NCI-H1048 (cell line): ENCODE data around the gene ELOB.

Experiments used
- DNase-seq: peaks from one replicate; lab custom pipeline; 2025; lab: John Stamatoyannopoulos, UW

ELOB gene

DNA sequence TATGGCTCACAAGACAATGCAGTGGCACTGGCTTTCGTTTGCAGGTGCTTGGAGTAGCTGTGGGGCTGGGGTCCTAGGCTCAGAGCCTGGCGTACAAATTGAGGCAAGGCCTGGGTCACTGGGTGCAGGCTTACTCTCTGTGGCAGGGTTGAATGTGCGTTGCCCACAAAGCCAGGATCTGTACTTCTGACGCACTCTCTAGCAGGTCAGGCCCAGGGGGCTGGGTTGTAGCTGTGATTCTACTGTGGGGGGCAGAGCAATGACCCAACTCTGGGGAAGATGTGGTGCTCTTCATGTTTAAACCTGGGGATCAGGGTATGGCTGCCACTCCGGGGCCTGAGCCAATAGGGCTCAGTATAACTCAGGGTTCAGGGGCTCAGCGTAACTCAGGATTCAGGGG lies 33.6 kb upstream of the ELOB start:
- no peak for DNase-seq

GRCh38 chr16:2809149-2809760 lies 32.2 kb upstream of the ELOB start:
- DNase-seq: no peak

DNA sequence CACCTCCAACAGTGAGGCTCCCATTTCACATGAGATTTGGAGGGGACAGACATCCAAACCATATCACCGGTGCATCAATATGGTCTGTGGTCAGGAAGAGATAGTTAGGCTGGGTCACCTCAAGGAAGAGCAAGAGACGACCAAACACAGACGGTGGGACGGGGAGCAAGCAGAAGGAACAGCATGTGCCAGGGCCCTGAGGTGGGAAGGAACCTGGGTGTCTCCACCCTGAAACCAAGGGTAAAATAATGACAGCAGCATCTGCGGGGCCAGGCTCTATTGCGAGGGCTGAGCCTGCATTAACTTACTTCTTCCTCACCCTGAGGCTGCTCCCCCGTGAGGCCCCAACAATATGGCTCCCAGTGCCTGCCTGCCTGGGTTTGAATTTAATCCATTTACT lies 31.1 kb upstream of the ELOB start:
- DNase-seq: no peak

DNA sequence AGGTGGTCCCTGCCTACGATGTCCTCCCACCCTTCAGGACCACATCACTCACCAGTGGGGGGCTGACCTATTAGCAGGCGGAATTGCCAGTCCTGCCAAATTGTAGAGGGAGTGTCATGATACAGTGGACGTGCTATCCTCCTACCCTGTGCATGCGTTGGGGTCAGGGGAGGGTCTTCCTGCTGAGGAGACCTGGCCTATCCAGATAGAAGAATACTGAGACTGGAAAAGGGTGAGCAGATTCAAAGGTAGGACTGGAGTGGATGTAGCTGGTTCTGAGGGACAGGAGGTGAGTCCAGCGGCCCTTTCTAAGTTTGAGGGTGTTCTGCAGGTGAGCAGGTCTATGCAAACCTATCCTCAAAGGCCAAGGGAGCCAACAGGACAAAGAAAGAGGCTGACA lies 29.2 kb upstream of the ELOB start:
- DNase-seq: no peak

- DNase-seq: no peak
Measured at GRCh38 chr16:2804728-2805127, 27.6 kb upstream of the ELOB start.

GRCh38 chr16:2803545-2804195 lies 26.6 kb upstream of the ELOB start:
- DNase-seq: no peak

DNA sequence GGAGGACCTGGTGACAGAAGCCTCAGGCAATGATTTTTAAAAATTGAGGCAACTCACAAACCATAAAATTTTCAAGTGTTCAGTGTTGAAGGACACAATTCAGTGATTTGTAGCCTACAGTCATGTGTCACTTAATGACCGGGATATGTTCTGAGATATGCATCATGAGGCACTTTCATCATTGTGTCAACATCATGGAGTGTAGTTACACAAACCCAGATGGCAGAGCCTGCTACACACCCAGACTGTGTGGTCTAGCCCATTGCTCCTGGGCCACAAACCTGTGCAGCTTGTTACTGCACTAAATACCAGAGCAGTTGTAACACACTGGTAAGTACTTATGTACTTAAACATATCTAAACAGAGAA lies 22.8 kb upstream of the ELOB start:
- DNase-seq: no peak

GRCh38 chr16:2799205-2799858 lies 22.3 kb upstream of the ELOB start:
- DNase-seq: no peak

- no peak for DNase-seq
Measured at GRCh38 chr16:2798723-2799204, 21.7 kb upstream of the ELOB start.

DNA sequence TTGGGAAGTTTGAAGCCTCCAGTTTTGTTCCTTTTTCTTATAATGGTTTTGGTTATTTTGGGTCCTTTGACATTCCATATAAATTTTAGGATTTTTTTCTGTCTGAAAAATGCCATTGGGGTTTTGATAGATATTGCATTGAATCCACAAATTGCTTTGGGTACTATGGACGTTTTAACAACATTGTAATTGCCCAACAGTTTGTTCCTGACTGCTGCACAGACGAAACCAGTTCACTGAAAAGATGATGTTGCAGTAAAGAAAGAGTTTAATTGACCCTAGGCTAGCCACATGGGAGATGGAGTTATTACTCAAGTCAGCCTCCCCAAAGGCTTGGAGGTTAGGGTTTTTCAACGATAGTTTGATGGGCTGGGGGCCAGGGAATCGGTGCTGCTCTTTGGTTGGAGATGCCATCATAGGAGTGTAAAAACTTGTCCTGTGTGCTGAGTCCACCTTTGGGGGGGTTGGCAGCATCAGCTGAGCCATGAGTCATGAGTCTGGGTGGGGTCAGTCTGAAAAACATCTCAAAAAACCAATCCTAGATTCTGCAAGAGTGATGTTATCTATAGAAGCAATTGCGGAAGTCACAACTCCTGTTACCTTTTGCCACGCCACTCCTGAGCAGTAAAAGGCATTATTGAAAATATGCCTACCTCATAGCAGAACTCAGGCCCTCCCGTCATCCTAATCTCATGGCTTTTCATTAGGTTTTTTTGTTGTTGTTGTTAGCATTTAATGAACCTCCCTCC lies 18.5 kb upstream of the ELOB start:
- no peak for DNase-seq

DNA sequence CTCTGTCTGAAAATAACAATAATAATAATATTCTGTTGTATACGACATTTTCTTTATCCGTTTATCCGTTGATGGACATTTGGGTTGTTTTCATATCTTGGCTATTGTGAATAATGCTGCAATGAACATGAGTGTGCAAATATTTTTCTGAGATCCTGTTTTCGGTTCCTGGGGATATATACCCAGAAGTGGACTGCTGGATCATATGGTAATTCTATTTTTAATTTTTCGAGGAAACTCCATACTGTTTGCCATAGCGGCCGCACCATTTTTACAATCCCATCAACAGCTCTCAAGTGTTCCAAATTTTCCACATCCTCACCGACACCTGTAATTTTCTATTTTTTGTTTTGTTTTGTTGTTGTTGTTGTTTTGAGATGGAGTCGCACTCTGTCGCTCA lies 15.9 kb upstream of the ELOB start:
- DNase-seq: no peak

- no peak for DNase-seq
Measured at GRCh38 chr16:2791174-2791573, 14.1 kb upstream of the ELOB start.

DNA sequence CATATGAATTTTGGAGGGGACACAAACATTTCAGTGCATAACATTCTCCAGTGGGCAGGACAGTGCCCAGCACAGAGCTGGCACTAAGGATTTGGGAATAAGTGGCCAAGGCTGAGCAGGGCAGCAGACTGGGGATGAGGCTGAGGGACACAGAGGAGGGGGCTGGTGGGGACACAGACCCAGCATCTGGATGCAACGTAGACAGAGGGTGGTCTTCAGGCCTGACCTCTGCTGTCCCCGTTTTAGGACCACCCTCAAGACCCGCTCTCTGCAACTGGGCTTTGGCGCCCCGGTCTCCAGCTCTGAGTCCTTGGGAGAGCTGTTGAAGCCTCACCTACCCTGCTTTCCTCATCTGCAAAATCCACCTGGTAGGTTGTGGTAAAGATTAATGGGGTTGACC lies 13.6 kb upstream of the ELOB start:
- DNase-seq: no peak

GRCh38 chr16:2787961-2788360 lies 10.9 kb upstream of the ELOB start:
- DNase-seq: no peak

GRCh38 chr16:2787406-2787805 lies 10.3 kb upstream of the ELOB start, which contains the start of gene PRSS33:
PRSS33 (minus strand) TSS chr16:2787560; CDS start chr16:2786547, 1,013 bp downstream.
- DNase-seq: no peak

GRCh38 chr16:2786826-2787151 lies 9.7 kb upstream of the ELOB start:
- DNase-seq: no peak

- no peak for DNase-seq
Measured at GRCh38 chr16:2786061-2786825, 9.2 kb upstream of the ELOB start.

GRCh38 chr16:2785101-2785991 lies 8.3 kb upstream of the ELOB start:
- no peak for DNase-seq

DNA sequence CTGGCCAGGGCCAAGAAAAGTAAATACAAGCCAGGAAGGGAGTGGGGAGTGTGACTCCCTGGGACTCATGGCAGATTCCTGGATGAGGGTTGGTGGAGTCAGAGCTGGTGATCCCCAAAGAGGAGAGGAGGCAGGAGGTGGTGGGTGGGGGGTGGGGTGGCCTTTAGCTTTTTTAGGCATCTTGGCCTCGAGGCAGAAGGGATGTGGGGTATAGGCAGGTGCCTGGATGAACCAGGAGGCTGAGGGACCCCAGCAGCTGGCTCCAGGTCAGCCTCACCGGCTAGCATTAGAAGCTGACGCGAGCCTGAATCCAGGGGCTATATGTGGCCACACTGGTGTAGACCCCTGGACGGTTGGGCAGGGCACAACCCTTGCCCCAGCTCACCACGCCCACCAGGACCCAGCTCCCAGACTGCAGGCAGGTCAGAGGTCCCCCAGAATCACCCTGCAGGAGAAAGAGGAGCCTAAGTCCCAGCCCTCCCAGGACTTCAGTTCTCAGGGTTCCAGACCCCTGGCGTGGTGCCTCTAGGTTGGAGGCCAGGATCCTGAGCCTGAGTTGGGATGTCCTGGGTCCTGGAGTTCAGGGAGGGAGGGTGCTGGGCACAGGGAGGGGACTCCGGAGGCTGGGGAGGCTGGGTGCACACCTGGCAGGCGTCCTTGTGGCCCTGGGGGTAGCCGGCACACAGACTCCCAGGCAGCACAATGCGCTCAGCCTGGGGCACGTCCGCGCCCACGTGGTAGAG lies 7.4 kb upstream of the ELOB start:
- no peak for DNase-seq

GRCh38 chr16:2783581-2784357 lies 6.7 kb upstream of the ELOB start:
- no peak for DNase-seq
